Renal cortex interstitium (tissue), 11 donors: Measurements from ENCODE around the gene COQ2. TPM values are rescaled to one million over a fixed set of nuclear protein-coding genes. Genes with fewer than 3 reads are reported as not detected.
"Not testable (repeated sequence)": the region's sequence is repeated elsewhere in the genome, so short reads cannot be mapped to it uniquely, and the experiment has no call there.

Experiments
- DNase-seq, 11 donors: peaks; one replicate each; pipeline ENCODE4 v3.0.0-alpha.2; 2013; ENCODE audit warnings: low read depth in 9 of 11, low spot score in 4 of 11; ENCODE audit errors: extremely low read depth in 1 of 11
- polyA plus RNA-seq, 3 donors: library from polyadenylated mRNA; unstranded; fragments of 120-200 nt; gene quantifications; one replicate each; pipeline ENCODE4 v1.2.1, GENCODE V29; 2013; ENCODE audit not compliant: insufficient read length in 3 of 3

The COQ2 gene
- polyA plus RNA-seq, 3 donors, result 14.2 to 15.8 (median 15.0) TPM

GRCh38 chr4:83258461-83258860, 26.1 kb downstream of the COQ2 start:
- no peak for DNase-seq

- DNase-seq, result no peak
Measured at GRCh38 chr4:83257811-83258210, 26.8 kb downstream of the COQ2 start.

- DNase-seq, result peak; percentile 25 to 69 (median 40)
Measured at GRCh38 chr4:83255584-83255983, 29.0 kb downstream of the COQ2 start.

- peak in 9 of 11 donors; percentile 11 to 33 (median 15) for DNase-seq
Measured at GRCh38 chr4:83252782-83253405, 31.7 kb downstream of the COQ2 start.

GRCh38 chr4:83251447-83251830, 33.2 kb downstream of the COQ2 start:
- DNase-seq, result no peak

- DNase-seq, result no peak
Measured at GRCh38 chr4:83250687-83251446, 33.7 kb downstream of the COQ2 start.

GRCh38 chr4:83248486-83248885, 36.1 kb downstream of the COQ2 start:
- no peak for DNase-seq

- DNase-seq, result no peak
Measured at GRCh38 chr4:83247415-83248357, 36.9 kb downstream of the COQ2 start.

GRCh38 chr4:83241132-83241531, 43.5 kb downstream of the COQ2 start:
- no peak for DNase-seq

GRCh38 chr4:83240379-83240875, 44.2 kb downstream of the COQ2 start:
- no peak for DNase-seq

GRCh38 chr4:83238393-83239248, 46.0 kb downstream of the COQ2 start:
- DNase-seq, result no peak

GRCh38 chr4:83237591-83237990, 47.0 kb downstream of the COQ2 start:
- no peak for DNase-seq

GRCh38 chr4:83235645-83236133, 48.9 kb downstream of the COQ2 start:
- DNase-seq, result not testable (repeated sequence)

- DNase-seq, result no peak
Measured at GRCh38 chr4:83234902-83235644, 49.5 kb downstream of the COQ2 start.

GRCh38 chr4:83234387-83234786, 50.2 kb downstream of the COQ2 start:
- DNase-seq, result not testable (repeated sequence)

- no peak for DNase-seq
Measured at GRCh38 chr4:83232082-83232481, 52.5 kb downstream of the COQ2 start.

- DNase-seq, result no peak
Measured at GRCh38 chr4:83231620-83232076, 53.0 kb downstream of the COQ2 start.

- DNase-seq, result no peak
Measured at GRCh38 chr4:83230928-83231327, 53.7 kb downstream of the COQ2 start.
